NCI-H146 treated with DMSO at 0.1 percent for 48 hours (cell line): ENCODE data around the gene TMC4.
A peak's percentile ranks its signal among the peaks of the same experiment; 100 is the strongest.
"Not testable (repeated sequence)": the region's sequence is repeated elsewhere in the genome, so short reads cannot be mapped to it uniquely, and the experiment has no call there.

ENCODE experiments used
- DNase-seq: peaks from one replicate; lab custom pipeline; 2025; ENCODE audit not compliant: unreplicated experiment; lab: John Stamatoyannopoulos, UW

Gene TMC4

DNA sequence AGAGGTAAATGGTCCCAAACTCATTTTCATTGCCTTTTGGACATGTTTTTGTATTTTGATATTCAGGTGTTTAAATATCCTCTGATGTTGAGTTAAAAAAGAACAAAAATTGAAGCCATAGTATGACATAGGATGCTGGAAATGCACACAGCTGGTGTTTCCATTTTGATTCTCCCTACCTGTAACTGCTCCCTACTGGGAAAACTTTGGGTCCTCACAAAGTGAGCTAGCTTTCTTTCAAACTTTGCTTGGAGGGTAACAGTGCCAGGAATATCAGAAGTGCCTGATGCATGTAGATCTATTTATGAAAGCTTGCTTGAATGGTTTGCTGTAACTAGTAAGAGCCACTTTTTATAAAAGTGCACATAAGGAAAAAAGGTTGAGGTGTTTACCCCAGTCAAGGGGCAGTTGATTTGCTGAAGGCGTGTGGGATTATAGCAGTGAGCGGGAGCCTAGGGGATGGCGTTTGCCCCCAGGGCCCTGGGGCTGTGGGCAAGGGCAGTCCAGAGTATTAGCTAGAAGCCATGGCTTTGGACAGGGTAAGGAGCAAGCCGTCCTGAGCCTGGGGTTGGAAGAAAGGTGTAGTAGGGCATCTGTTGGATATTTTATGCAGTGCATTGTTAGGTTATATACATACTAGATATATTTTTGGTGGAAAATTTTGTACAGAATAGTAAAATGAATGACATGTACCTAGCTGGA, 32.0 kb upstream of the TMC4 start:
- DNase-seq = no peak

- DNase-seq = no peak
These were observed 30.2 kb upstream of the TMC4 start for GRCh38 chr19:54203151-54203611.

GRCh38 chr19:54201980-54202379, 29.0 kb upstream of the TMC4 start:
- DNase-seq = no peak

DNA sequence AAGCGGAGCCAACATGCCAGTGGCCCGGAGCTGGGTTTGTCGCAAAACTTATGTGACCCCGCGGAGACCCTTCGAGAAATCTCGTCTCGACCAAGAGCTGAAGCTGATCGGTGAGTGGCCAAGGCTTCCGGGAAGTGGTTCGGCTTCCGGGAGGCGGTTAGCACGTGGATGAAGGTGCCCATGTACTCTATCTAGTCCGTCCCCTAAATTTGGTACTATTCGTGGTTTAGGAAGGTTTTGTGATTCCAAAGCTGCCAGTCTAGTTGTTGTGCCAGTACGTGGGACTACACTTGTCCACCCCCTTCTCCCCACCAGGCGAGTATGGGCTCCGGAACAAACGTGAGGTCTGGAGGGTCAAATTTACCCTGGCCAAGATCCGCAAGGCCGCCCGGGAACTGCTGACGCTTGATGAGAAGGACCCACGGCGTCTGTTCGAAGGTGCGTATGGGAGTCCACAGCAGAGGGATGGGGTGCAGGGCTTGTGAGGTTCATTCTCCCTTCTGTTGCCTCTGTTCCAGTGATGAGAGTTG, 28.3 kb upstream of the TMC4 start:
- DNase-seq = no peak

DNA sequence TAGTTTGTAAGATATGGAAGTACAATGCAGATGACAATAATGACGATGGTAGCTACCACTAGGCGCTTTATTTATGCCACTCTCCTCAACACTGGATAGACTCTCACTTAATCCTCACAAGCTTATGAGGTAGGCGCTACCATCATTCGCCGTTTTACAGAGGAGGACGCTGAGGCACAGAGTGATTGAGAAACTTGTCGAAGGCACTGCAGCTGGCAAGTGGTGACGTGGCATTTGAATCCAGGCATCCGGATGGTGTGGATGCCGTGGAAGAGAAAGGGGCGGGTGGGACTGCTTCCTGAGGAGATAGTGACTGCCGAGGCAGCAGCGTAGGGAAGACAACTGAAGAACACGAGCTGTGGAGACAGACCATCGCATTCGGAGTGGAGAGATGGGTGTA, 26.4 kb upstream of the TMC4 start:
- DNase-seq = no peak

GRCh38 chr19:54197121-54197520, 24.2 kb upstream of the TMC4 start:
- no peak for DNase-seq

DNA sequence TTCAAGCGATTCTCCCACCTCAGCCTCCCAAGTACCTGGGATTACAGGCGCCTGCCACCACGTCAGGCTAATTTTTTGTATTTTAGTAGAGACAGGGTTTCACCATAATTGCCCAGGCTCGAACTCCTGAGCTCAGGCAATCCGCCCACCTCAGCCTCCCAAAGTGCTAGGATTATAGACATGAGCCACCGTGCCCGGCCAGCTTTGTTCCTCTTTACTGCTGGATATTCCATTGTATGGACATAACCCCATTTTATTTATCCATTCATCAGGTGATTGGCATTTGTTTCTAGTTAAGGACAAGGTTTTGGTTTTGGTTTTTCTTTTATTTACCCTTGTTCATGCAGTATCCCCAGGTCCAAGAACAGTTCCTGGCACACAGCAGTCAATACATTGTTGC, 23.6 kb upstream of the TMC4 start:
- DNase-seq = no peak

- not testable (repeated sequence) for DNase-seq
These were observed 21.5 kb upstream of the TMC4 start for GRCh38 chr19:54194463-54194862.

GRCh38 chr19:54193011-54193410, 20.1 kb upstream of the TMC4 start:
- no peak for DNase-seq

GRCh38 chr19:54191811-54192453, 19.0 kb upstream of the TMC4 start:
- DNase-seq = no peak

DNA sequence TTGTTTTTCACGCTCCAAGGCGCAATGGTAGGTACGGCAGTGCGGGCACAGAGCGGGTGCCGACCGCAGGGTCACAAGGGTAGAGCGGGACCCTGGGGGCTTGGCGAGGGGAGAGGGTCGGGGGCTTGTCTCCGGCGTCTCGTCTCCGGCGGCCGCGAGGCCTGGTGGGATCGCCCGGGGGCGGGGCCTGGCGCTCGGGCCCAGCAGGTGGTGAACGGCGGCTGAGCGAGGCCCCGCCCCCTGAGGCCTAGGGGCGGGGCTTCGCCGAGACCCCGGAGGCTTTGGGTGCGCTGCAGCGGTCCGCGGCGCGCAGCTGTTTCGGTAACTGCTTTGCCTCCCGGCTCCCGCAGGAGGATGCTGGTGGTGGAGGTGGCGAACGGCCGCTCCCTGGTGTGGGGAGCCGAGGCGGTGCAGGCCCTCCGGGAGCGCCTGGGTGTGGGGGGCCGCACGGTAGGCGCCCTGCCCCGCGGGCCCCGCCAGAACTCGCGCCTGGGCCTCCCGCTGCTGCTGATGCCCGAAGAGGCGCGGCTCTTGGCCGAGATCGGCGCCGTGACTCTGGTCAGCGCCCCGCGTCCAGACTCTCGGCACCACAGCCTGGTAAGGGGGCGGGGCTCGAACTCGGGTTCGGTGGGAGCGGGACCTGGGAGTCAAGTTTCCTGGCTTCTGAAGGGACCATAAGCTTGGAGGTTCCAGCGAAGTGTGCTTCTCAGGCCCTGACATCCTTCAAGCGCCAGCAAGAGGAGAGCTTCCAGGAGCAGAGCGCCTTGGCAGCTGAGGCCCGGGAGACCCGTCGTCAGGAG, 18.3 kb upstream of the TMC4 start, which contains the start of gene TSEN34:
Gene TSEN34, plus strand, starts transcription at position 298 of the 800 bp plus-strand sequence. Its CDS starts 57 bp downstream, at position 355.
- DNase-seq = peak; percentile 83

DNA sequence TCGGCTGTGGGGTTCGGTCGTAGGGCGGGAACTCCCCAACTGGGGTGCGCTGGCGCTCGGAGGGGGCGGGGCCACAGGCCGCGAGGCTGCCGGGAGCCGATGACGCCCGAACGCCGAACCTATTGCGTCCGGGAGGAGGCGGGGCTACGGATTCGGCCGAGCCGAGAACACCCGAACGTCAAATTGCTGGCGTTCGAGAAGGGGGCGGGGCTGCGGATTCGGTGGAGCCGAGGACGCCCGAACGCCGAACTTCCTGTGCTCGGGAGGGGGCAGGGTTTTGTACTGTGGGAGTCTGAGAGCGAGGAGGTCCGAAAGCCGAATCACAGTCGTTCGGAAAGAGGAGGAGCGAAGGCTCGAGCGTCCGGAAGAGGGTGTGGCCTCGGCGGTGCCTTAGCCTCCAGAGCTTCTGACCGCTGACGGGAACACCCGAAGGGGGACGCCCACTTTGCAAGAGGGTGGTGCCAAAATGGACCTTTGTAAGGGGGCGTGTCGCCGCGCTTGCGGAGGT, 17.6 kb upstream of the TMC4 start:
- peak; percentile 98 for DNase-seq

DNA sequence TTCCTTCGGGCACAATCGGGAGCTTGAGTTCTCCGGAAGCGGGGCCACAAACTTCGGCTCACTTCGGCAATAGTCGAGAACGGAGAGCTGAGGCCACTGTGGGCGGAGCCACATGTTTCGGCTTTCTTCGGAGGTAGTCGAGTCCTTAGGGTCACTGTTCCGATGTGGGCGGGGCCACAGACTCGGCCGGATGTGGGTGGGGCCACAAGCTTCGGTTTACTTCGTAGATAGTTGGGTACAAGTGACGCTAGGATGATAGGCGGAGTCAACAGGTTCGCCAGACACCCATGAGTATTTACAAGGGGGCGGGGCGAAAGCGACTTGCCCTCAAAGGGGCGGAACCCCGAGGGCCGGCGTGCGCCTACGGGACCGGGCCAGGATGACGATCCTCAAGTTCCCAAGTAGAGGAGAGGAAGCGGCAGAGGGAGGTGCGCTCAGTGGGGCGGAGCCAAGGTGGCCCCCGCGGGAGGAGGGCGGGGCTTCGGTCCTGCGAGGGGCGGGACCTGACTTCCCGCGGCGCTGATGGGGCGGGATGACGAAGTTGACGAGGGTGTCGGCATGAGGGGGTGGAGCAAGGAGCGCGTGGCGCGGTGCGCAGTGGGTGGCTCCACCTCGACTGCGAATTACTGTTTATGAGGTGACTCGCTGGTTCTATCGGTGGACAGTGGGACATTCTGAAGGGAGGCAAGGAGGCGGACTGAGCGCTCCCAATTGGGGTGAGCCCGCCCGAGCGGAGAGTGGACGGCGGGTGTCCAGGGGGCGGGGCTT, 17.0 kb upstream of the TMC4 start:
- peak; percentile 100 for DNase-seq

DNA sequence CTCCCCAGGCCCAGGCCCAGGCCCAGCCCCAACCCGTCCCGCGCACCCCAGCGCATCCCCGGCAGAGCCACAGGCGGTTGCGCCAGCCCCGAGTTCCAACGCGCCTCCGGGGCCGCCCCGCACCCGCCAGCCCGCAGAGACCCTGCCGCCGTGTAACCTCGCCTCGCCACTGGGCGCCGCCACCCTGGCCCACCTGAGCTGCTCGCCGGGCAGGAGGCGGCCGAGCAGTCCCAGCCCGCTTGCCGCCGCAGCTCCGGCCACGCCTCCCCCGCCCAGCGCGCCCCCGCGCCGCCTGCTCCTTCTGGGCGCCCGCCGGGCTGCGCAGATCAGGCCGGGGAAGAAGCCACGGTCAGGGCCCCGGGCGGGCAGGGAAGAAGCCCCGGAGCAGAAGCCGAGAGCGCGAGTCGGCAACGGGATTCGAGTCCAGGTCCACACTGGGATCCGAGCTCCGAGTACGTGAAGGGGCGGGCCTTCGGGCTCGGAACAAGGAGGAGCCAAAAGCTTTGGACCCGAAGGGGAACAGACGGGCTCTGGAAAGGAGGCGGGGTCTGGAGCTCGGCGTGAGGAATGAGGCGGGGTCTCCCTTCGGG, 16.3 kb upstream of the TMC4 start, which contains the start of gene MBOAT7:
Gene MBOAT7, minus strand, starts transcription at position 436 of the 590 bp plus-strand sequence. CDS start 1,072 bp downstream, outside the sequence.
- DNase-seq = peak; percentile 68

DNA sequence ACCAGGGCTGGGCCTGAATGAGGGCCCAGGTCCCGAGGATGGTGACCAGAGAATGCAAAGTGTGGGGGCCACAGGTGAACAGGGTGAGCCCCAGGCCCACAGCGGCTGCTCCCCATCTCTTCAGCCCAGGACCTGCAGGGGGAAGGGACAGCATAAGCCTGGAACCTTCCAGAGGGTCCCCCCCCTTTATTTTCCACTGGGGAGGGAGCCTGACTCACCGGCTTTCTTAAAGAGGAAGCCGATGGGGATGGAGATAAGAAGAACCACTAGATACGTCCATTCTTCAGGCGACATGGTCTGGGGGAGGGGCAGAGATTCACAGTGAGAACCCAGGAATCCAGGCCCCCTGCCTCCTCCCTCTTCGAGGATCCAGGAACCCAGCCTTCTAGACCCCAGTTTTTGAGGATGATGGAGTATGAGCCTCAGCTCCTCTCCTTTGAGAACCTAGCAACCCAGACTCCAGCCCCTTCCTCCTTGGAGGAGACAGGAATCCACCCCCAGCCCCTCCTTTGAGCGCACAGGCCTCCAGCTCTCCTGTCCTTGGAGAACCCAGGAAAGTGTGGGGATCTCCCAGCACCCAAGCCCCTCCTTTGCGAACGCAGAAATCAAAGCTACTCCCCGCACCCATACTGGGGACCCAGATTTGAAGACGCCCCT, 15.4 kb upstream of the TMC4 start:
- no peak for DNase-seq

DNA sequence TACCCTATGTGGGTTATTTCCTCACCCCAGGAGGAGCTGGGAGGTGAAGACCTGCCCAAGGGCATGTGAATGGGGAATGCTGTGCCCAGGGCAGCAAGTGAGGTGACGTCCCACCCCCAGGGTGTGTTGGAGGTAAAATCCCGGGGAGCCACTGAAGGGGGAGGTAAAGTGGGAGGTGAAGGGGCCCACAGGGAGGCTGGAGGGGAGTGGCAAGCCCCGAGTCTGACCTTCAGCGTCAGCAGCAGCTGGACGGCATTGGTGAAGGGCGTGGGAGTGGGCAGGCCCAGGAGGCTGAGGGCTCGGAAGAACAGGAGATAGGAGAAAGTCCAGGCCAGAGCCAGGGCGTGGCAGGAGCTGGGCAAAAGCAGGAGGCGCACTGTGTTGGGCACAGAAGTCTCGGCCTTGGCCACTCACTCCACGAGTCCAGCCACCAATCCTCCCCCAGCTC, 14.0 kb upstream of the TMC4 start:
- DNase-seq = no peak

DNA sequence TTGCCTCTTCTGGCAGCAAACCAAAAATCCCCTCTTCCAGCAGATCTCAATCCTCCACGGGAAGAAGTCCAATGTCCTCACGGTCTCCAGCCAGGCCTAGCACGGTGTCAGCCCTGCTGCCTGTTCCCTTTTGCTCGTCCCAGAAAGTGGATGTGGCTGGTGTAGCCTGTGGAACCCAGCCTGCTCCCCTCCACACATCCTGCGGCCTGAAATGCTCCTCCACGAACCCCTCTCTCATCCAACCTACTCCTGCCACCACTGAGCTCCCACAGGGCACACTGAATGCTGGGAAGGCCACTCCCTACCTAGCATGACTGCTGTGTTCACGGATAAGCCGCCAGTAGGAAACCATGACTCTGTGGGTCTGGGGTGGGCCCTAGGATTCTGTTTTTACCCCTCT, 13.4 kb upstream of the TMC4 start:
- DNase-seq = no peak

DNA sequence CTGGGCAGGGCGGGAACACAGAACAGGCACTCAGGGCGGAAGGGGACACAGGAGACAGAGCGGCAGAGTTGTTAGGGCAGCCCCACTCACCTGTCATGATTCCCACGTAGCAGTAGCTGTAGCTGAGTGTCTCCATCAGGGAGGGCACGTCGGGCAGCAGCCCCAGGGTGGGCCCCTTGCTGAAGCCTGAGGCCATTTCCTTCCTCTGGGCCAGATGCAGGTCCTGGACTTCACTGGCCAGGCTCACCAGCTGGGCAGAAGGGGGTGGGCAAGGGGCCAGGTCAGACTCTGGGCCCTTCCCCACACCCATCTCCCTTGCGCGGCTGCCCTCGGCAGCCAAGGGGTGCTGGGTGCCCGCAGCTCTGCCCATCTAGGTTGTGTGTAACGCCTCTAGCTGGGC, 10.5 kb upstream of the TMC4 start:
- DNase-seq = no peak

- not testable (repeated sequence) for DNase-seq
These were observed 8.9 kb upstream of the TMC4 start for GRCh38 chr19:54181894-54182293.
